DMS53 treated with DMSO at 0.1 percent for 48 hours (cell line): ENCODE measurements around the gene LBHD1.
"Not testable (repeated sequence)": the region's sequence is repeated elsewhere in the genome, so short reads cannot be mapped to it uniquely, and the experiment has no call there.

Experiments
- DNase-seq: peaks from one replicate; lab custom pipeline; 2025; ENCODE audit not compliant: unreplicated experiment; lab: John Stamatoyannopoulos, UW

LBHD1 gene

GRCh38 chr11:62671608-62672389 is at the start of gene LBHD1, which contains the start of gene UQCC3:
Gene LBHD1, minus strand, starts transcription at chr11:62672267. Its CDS starts 2,236 bp downstream, at chr11:62670031.
Gene UQCC3, plus strand, starts transcription at chr11:62671673. Its CDS starts 73 bp downstream, at chr11:62671746.
- DNase-seq = peak; percentile 77

- no peak for DNase-seq
Observed at GRCh38 chr11:62719302-62719978, 47.4 kb upstream of the LBHD1 start.

DNA sequence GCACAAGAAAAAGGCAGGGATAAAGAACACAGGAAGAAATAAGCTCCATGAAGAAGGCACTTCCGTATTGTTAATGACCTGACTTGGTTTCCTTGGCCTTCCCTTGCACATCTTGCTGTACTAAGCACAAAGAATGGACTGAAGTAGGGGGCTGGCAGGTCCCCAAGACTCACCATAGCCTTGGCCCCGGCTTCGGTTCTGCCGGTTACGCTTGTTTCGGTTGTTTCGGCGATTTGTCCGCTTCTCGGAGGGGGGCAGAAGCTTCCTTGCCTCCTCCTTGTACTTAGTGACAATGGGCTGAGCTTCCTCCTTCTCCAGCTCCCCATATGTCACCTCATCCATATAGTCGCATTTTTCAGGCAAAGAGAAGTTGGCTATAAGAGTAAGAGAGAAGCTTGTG is 44.7 kb upstream of the LBHD1 start:
- no peak for DNase-seq

- no peak for DNase-seq
Observed at GRCh38 chr11:62716206-62716605, 44.1 kb upstream of the LBHD1 start.

GRCh38 chr11:62715150-62716130 is 43.4 kb upstream of the LBHD1 start:
- DNase-seq = no peak

GRCh38 chr11:62713343-62713742 is 41.3 kb upstream of the LBHD1 start:
- DNase-seq = no peak

DNA sequence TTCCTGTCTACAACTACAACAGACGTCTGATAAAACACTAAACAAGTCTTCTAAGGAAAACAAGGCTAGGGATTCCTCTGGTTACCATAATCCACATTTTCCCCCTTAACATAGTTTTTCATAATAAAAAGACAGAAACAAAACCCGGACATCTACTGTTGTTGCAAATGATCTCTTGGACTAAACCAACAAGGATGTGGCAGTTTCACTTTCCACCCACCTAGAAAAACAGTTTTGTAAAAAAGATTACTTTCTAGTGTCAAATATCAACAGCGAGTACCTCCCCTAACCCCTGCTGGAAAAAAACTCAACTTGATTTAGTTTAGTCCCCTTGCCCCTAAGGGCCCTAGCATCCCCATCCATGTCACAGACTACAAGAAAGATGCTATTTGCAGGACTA is 40.8 kb upstream of the LBHD1 start:
- no peak for DNase-seq

GRCh38 chr11:62712276-62712812 is 40.3 kb upstream of the LBHD1 start:
- no peak for DNase-seq

DNA sequence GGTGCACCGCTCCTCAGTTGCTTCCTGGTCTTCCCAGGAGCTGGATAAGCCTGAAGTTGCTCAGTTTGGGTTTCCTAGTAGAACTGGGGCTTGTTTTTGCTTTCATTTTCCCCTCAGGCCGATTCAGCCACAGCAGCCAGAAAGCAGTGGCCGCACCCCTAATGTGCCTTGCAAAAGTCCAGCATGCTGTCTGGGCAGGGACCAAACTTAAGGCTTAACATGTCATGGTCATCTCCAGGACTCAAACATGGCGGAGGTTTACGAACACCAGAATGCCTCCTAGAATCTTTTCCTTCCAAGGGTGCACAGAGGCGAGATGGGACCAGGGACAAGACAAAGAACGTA is 37.9 kb upstream of the LBHD1 start:
- DNase-seq = peak; percentile 34

- peak; percentile 95 for DNase-seq
Observed at GRCh38 chr11:62709247-62710000, 37.4 kb upstream of the LBHD1 start.

DNA sequence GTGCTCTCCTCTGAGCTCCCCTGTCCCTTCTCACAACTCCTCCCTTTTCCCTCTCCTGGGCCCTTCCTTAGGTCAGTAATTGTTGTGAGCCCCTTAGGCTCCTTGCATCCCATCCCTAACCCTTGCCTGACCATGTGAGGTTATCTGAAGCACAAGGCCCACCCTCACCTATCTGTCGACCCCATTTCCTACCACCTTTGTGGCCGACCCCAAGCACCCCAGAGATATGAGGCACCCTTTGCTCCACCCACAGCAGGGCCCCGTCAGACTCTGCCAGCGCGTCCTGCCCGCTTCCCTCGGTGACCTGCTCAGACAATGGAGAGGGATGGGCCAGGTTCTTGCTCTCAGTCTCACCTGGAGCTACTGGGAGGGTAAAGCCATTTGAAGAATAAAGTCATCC is 36.7 kb upstream of the LBHD1 start:
- peak; percentile 65 for DNase-seq

DNA sequence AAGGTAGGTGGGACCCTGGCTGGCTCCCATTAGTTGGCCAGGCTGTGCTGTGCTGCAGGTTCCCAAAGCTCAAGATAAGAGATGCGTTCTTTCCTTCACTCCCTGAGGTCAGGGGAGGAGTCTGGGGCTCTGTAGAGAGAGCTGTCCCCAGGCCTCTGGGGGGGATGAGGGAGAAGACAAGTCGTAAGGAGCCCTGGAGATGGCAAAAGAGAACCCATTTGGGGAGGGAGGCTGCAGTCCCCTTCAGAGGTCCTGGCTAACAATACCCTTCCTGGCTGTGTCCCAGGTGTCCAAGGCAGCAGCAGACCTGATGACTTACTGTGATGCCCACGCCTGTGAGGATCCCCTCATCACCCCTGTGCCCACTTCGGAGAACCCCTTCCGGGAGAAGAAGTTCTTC is 36.3 kb upstream of the LBHD1 start:
- DNase-seq = no peak

GRCh38 chr11:62707277-62707861 is 35.3 kb upstream of the LBHD1 start, which contains the start of the genes BSCL2 and GNG3:
Gene BSCL2, minus strand, starts transcription at chr11:62707424. Its CDS starts 229 bp downstream, at chr11:62707195.
Gene GNG3, plus strand, starts transcription at chr11:62707676. Its CDS starts 620 bp downstream, at chr11:62708296.
- no peak for DNase-seq

DNA sequence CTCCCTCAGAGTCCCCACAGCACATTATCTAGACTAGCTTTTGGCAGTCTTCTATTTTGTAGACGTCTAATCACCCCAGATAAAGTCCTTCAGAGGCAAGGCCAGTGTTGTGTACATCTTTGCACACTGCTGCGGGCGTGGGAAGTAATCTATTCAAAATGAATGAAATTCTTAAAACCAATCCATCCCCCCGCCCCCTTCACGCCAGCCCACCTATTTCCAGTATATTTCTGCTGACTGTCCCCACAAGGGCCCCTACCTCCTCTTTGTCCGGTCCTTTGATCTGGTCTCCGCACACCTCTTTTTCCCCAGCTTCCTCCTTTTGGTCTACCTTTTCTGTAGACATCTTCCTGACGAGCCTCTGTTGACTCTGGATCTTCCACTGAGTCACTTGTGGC is 34.8 kb upstream of the LBHD1 start:
- DNase-seq = no peak

DNA sequence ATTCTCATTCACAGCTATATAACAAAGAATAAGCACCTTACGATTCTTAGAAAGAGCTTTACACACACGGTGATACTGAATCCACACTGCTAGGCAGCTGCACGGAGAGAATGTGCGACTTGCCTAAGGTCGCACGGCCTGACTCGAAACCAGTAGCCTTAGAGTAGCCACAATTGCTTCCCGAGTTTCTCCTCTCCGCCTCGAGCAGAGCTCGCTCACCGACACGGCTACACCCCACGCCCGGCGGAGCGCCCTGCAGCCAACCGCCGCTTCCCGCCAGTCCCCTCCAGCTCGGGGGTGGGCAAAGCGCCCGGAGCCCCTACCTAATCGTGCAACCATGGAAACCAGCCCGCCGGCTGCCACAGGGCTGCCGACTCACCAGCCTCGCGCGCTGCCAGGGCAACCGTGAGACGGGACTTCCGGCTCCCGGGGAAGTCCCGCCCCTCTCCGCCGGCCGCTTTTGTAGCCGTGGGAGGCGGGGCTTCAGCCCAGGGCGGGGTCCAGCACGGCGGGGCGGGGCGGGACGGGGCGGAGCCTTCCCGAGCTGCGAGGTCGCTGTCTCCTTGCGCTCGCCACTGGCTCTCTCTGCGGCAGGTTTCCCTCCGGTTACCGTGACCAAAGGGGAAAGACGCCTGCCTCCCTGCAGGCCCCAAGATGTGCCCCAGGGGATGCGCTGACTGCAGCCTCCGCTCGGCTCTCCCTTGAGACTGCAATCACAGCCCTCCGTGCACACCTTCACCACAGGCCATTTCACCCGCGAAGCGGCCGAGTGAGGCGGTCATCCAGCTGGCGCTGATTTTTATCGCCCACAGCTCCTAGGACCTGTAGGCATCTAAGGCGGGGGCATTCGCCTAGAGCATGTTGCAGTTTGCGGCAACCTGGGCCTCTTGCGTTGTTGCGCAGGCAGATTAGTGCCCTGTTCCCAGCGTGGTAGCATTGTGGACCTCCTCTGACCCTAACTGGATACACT is 34.1 kb upstream of the LBHD1 start:
- DNase-seq = peak; percentile 58

DNA sequence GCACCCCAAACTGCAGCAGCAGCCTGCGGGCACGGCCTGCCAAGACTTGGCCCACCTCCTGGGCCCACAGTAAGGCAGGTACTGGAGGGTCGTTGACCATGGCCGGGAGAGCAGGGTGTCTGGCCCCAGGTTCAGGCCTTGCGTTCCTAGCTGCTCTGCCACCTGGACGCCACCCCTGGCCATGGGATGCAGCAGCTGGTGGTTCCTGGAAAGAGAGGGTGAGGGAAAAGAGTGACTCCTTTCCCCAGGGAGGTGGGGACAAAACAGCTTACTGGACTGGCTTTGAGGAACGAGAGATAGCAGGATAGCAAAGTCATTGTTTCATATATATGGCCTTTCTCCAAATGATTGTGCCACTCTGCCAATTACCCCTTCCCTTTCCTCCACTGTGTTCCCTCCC is 33.3 kb upstream of the LBHD1 start:
- DNase-seq = no peak

- DNase-seq = not testable (repeated sequence)
Observed at GRCh38 chr11:62703921-62704320, 31.9 kb upstream of the LBHD1 start.

DNA sequence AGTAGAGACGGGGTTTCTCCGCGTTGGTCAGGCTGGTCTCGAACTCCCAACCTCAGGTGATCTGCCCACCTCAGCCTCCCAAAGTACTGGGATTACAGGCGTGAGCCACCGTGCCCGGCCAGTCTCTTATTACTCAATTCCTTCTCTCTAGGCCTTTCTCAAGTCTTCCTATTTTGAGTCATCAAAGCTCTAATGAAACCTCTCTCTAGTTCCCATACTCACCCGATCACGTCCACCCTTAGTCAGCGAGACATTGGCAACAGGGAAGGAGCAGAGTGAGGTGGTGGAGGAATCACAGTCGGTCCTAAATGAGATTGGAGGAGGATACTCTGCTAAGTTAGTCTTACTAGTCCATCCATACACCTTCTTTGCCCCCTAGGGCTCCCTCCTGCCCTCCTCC is 30.2 kb upstream of the LBHD1 start:
- DNase-seq = no peak
